NCI-H128 (cell line): ENCODE data around the gene LIMS4.
"Not testable (repeated sequence)": the region's sequence is repeated elsewhere in the genome, so short reads cannot be mapped to it uniquely, and the experiment has no call there.

Experiments used
- DNase-seq: peaks from one replicate; lab custom pipeline; 2025; ENCODE audit not compliant: unreplicated experiment; lab: John Stamatoyannopoulos, UW

Gene LIMS4

GRCh38 chr2:110455080-110455670, 17.4 kb downstream of the LIMS4 start:
- DNase-seq, result not testable (repeated sequence)

- DNase-seq, result not testable (repeated sequence)
Measured at GRCh38 chr2:110450951-110451350, 21.7 kb downstream of the LIMS4 start.

- not testable (repeated sequence) for DNase-seq
Measured at GRCh38 chr2:110449127-110449947, 23.3 kb downstream of the LIMS4 start.

DNA sequence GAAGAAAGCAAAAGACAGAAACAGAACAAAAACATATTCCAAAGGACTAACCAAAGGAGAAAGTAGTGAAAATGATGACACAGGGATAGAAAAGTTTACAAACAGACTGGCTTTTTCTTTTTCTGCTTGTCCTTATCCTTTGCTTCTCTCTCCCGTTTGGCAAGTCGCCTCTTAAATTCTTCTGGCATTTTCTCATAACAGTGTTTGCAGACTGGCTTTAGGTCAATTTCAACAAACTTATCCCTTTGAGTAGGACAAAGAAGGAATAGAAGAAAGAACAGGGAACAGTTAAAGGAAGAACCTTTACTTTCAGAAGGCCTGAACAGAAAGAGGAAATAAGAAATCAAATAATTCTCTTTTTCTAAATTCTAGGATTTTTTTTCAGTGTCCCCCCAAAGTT, 26.0 kb downstream of the LIMS4 start:
- DNase-seq, result not testable (repeated sequence)

GRCh38 chr2:110443305-110444005, 29.2 kb downstream of the LIMS4 start:
- not testable (repeated sequence) for DNase-seq

DNA sequence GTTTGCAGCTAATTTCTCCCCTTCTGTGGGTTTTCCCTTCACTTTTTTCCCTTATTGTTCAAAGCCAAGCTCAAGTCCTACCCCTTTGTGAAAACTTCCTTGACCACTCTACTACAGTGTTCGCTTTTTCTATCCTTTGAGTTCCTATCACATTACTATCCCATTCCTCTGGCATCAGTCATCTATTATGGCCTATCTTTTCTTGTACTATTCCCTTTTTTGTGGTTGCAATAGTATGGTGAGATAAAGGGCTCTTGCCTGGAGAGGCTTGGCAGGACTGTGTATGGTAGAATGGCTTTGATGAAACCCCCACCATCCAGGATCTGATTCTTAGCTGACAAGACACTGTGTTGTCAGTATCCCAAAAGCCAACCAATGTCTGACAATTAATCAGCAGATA, 30.7 kb downstream of the LIMS4 start:
- DNase-seq, result not testable (repeated sequence)

DNA sequence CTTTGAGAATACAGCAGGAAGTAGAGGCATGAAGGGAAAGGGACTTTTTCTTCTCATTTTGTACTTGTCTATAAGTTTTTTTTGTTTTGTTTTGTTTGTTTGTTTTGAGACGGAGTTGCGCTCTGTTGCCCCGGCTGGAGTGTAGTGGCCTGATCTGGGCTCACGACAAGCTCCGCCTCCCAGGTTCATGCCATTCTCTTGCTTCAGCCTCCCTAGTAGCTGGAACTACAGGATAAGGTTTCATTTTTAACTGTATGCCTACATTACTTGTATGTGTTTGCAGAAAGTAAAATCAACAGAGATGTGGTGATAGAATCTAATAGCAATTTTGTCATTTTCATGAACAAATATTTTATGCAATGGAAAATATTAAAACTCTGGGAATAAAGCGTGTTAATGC, 38.1 kb downstream of the LIMS4 start:
- not testable (repeated sequence) for DNase-seq

- DNase-seq, result not testable (repeated sequence)
Measured at GRCh38 chr2:110425725-110426124, 46.9 kb downstream of the LIMS4 start.

GRCh38 chr2:110424421-110424820, 48.2 kb downstream of the LIMS4 start:
- not testable (repeated sequence) for DNase-seq

DNA sequence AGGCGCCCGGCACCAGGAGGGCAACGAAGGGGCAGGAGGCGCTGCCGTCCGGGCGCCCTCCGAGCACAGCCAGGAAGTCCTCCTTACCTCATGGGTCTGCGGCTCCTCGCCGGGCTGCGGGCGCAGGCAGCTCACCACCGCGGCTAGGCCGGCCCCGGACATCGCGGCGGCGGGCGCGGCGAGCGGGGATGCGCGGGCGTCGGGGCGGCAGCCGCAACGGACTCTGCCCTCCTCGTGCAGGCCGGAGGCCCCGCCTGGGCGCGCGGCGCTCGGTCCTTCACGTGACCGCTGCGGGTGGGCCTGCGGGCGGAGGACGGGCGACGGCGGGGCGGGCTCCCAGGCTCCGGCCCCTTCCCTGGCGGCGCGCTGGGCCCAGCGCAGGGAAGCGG, 49.0 kb downstream of the LIMS4 start:
- not testable (repeated sequence) for DNase-seq

- DNase-seq, result not testable (repeated sequence)
Measured at GRCh38 chr2:110422852-110423573, 49.6 kb downstream of the LIMS4 start.

GRCh38 chr2:110420641-110421354, 51.8 kb downstream of the LIMS4 start:
- not testable (repeated sequence) for DNase-seq

DNA sequence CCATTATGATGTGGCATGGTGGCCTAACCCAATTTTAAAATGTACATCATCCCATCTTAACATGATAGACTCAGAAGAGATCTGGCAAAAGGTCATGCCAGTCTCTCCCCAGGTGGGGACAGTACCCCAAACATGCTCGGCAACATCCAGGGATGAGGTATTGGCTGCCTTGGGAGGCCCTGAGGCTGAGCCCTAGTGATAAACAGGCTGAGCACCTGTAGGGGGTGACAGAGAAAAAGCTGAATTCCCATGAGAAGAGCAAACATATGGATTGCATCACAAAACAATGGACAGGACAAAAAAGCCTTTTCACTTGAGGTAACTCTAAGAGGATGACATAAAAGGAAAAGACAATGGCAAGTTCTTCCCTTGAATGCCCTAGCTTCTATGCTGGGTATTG, 65.5 kb downstream of the LIMS4 start:
- not testable (repeated sequence) for DNase-seq

DNA sequence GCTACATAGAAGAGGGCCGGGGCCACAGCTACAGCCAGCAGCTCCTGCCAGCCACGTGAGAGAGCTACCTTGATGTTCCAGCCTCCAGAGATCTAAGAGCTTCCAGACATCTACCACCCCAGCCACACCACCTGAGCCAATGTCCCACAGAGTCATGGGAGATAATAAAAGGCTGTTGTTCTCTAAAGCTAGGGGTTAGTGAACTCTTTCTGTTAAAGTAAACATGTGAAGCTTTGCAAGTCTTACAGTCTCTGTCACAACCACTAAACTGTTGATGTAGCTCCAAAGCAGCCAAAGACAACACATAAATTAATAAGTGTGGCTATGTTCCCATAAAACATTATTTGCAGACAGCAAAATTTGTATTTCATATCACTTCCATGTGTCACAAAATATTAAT, 67.6 kb downstream of the LIMS4 start:
- DNase-seq, result not testable (repeated sequence)

DNA sequence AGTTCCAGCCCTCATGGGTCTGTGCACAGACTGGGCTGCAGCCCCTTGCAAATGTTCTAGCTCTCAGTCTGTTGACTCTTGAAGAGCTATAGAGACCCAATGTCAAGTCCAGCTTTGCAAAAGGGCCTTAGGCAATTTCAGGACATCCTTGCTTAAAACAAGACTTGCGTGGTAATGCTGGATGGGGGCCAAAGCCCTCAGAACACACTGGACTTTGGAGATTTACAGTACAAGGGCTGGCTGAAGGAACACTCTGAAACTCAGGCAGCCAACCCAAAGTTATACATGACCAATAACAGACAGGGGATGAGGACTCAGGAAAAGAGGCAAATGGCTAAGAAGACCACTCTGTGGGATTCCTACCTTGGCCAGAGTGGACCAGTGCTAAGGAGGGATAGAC, 68.4 kb downstream of the LIMS4 start:
- not testable (repeated sequence) for DNase-seq

DNA sequence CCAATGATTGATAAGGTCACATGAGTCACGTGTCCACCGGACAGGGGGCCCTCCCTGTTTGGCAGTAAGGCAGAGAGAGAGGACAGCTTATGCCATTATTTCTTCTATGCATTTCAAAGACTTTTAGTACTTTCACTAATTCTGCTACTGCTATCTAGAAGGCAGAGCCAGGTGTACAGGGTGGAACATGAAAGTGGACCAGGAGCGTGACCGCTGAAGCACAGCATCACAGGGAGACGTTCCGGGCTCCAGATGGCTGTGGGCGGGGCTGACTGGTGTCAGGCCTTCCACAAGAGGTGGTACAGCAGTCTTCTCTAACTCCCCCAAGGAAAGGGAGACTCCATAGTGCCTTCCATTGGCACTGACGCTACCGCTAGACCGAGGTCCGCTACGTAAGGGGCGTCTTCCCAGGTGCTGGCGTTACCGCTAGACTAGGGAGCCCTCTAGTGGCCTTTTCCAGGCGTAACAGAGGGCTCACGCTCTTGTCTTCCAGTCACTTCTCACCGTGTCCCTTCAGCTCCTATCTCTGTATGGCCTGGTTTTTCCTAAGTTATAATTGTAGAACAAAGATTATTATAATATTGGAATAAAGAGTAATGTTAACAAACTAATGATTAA, 71.5 kb downstream of the LIMS4 start:
- not testable (repeated sequence) for DNase-seq

GRCh38 chr2:110399378-110399777, 73.2 kb downstream of the LIMS4 start:
- DNase-seq, result not testable (repeated sequence)

DNA sequence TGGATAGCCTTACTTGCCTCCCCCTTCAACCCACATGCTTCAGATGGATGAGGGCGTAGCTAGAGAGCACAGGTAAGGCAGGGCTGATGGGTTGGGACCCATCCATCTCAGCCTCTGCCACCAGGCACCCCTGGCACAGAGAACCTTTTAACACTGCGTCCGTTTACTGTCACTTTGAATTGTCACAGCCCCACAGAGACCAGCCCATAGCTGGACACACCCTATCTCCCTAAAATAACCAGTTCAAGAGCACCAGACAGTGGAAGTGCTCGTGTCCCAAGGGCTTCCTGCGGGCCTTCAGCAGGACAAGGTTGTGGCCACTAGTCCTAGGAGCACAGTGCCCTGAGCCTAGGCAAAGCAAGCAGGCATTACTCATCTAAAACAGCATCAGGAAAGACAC, 76.6 kb downstream of the LIMS4 start:
- DNase-seq, result not testable (repeated sequence)
